HG03342 (cell line): Measurements from ENCODE around the gene GLYAT.
"Not testable (repeated sequence)": the region's sequence is repeated elsewhere in the genome, so short reads cannot be mapped to it uniquely, and the experiment has no call there.

ENCODE experiments used
- ATAC-seq: cut with Tn5 transposase; IDR thresholded peaks from one replicate; pipeline ENCODE4 v1.9.1; 2021; ENCODE audit warnings: mild to moderate bottlenecking, moderate library complexity; ENCODE audit not compliant: unreplicated experiment

The GLYAT gene

DNA sequence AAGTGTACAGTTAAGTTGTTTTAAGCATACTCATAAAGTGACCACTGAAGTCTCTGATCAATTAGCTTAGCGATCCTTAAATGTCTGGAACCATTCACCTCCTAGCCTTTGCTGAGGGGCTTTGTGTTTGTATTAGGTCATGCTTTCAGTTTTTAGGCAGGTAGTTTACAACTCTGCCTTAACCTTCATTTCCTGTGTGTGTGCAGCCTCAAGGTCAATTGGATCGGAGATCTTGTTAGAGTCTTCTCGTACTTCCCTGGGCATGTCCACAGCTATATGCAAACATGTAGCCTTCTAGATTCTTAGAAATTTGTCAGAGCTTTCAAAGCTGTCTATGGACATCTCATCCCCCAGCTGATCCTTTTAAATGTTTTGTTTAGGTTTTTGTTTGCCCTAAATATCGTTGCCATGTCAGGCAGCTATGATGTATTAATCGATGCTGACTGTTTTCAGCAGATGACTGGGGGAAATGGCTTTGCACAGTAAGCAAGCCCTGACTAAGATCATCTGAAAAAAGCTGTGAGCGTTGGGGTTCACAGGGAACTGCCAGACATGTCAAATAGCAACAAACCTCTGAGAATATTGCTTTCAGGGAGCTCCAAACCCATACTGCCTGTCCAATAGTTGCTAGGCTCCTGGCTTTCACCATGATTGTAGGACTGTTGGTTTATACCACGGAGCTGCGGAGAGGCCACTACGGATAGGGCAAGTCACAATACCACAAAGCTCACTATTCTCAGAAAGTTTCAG, 45.6 kb downstream of the GLYAT start:
- no peak for ATAC-seq

DNA sequence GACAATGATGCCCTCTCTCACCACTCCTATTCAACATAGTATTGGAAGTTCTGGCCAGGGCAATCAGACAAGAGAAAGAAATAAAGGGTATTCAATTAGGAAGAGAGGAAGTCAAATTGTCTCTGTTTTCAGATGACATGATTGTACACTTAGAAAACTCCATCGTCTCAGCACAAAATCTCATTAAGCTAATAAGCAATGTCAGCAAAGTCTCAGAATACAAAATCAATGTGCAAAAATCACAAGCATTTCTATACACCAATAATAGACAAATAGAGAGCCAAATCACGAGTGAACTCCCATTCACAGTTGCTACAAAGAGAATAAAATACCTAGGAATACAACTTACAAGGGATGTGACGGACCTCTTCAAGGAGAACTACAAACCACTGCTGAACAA, 49.1 kb downstream of the GLYAT start:
- ATAC-seq: not testable (repeated sequence)

DNA sequence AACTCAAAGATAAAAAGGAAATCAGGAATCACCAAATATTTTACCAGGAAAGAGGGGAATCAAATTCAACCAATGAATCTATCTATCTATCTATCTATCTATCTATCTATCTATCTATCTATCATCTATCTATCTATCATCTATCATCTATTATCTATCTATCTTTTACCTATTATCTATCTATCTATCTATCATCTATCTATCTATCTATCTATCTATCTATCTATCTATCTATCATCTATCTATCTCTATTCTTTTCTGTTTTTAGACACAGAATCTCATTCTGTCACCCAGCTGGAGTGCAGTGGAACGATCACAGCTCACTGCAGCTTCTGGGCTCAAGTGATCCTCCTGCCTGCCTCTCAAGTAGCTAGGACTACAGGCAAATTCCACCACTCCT, 54.2 kb downstream of the GLYAT start:
- ATAC-seq: not testable (repeated sequence)

DNA sequence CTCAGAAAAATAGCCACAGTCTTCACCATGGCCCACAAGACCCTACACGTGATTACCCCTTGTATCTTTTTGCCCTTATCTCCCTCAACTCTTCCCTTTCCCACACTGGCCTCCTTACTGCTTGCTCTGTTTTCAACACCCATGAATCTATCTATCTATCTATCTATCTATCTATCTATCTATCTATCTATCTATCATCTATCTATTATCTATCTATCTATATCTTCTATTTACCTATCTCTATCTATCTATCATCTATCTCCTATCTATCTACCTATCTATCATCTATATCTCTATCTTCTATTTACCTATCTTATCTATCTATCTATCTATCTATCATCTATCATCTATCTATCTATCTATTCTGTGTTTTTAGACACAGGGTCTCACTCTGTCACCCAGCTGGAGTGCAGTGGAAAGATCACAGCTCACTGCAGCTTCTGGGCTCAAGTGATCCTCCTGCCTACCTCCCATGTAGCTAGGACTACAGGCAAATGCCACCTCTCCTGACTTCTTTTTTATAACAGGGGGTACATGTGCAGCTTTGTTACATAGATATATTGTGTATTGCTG, 55.1 kb downstream of the GLYAT start:
- ATAC-seq: no peak

DNA sequence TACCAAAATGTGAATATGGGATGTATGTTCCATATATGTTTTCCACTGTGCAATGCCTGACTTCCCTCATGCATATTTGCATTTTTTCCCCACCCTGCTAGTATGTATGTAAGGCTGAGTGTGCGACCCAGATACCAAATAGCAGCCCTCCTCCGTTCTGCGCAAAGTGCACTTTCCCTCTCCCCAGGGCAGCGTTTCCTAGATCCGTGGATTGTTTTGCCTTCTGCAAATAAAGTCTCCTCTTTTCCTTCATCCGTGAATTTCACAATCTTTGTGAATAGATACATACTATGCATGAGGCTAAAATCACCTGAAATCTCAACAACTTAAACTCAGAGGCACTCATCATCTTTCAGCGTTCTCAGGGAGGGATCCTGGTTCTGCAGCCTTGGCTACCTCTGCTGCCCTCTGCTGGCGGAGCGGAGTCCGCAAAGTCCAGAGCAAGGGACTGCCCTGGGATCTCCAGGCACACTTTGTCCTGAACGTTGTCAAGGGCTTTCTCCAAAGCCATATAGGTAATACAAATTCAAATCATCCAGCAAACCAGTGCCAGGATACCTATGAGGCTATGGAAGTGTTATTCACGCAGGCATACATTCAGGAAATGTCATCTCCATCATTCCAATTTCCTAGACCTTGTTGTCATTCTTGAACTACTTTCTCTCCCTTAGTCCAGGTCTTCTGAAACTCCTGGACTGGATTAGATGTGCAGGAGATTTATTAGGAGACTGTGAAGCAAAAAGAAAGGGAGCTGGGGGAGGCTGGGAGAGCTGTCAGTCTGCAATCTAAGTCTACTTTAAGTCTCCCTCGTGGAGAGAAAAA, 56.2 kb downstream of the GLYAT start:
- peak; percentile 88 for ATAC-seq

DNA sequence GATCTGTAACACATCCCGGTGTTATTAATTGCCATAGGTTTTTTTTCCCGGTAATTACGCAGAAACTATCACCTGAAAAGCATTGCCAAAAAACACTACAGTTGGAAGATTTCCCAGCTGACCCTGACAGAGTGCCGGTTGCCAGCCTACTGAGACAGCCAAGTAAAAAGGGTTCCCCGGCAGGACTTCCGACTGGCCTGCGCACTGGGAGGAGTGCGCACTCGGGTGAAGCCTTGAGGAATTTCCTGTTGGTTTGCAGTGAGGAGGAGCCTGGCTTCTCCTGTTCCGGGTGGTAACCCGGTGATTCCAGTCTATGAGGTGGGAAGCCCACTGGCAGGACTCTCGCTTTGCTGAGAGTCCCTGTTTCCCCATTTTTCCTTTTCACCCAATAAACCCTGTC, 57.1 kb downstream of the GLYAT start:
- no peak for ATAC-seq

DNA sequence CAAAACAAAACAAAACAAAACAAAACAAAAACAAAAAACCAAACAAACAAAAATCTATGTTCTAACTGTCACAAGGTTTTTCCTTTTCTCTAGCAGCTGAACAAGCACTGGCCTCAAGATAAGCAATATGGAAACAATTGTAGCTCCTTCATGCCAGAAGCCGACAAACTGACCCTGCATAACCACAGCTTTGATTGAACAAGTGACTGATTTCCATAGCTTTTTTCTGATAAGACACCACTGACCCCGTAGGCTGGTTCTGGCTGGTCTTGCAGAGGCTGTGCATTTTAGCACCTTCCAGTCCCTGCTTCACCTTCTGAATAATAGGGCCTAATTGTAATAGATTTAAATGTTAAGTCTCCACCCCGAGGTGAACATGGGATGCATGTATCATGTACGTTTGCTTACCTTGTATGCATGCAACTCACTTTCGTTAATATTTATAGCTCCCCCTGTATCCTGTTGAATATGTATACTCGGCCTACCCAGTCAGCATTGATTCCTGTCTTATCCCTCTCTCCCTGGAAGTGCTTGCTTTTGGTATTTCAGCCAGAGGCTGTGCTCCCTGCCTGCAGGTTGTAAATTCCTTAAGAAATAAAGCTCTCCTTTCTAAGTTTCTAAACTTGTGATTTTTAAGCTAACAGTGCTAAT, 59.6 kb downstream of the GLYAT start:
- no peak for ATAC-seq

DNA sequence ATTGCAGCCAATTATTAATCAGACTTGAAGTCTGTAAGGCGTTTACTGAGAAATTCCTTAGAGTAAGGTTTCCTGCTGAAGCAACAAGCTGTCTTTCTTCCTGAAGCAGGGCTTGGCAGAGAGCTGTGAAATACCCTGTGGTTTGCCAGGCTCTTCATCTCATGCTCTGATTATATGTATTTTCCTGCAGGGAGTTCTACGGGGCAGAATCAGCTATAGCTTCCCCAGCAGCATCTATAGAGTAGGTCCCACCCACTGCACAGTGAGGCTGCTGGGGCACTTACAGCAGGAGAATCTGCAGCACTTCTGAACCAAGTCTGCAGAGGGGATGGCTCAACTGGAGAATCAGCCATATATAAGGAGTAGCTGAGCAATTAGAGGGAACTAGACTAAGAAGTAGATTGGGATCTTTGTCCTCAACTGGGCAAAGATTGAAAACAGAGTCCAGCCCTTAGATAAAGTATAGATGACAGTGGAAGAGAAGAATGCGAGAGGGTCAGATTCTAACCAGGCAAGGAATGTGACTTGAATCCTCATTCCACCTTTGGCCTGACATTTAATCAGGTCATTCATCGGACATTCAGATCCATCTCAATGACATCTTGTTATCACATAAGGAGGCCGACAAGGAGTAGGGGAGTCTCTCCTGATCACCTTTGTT, 71.7 kb downstream of the GLYAT start:
- no peak for ATAC-seq

DNA sequence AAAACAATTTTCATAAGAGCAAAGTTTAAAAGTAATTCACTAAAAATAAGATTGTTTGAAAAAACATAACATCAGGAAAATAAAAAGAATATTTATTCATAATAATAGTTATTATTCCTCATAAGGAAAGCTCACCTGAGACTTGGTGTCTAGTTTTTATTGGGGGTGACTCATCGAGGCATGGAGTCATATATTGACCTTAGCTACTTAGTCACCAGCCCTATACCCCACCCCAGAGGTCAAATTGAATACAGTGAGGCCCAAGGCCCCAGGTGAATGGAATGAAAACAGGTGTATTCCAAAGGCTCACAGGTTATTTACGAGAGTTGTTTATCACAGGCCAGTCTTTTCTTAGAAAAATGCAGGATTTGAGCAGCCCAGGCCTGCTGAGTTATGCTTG, 72.3 kb downstream of the GLYAT start:
- ATAC-seq: no peak
